GM21390 (cell line): ENCODE results near the gene HACL1.

Experiments
- ATAC-seq: cut with Tn5 transposase; IDR thresholded peaks from one replicate; pipeline ENCODE4 v1.9.1; 2021; ENCODE audit not compliant: unreplicated experiment

Gene HACL1

DNA sequence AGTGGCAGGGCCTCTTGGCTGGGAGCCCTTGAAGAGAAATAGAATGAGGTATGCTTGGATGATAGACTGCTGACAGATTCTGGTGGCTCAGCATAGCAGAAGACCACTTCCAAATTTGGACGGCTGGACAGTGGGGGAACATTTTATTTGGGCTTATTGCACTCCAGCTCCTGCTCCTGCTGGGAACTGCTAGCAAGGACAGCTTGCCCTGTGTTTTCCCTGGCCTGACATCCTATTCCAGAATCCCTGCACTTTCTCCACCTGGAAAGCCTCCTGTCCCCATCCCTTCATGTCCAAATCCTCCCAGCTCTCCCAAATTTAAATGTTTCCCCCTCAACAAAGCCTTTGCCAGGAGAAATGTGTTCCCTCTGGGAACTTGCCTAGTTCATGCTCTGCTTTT, 70.0 kb downstream of the HACL1 start:
- no peak for ATAC-seq

GRCh38 chr3:15528854-15529537, 72.4 kb downstream of the HACL1 start:
- no peak for ATAC-seq

DNA sequence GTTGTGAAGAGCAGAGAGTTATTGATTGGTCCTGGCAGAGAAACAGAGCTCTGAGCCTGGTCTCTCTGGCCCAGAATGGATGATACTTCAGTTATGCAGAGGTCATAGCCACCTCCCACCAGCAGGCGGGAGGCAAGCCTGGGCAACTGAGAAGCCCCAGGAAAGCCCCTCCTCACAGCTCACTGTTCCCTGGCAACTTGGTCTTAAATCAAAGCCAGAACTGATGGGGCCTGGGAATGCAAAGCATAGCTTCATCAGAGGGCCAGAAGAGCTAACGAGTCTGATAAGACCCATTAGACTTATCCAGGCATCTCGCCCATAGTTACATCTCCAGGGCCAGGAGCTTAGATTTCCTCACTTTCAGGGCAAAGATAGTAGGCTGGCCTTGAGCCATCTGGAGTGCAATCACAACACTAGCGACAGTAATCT, 74.3 kb downstream of the HACL1 start:
- no peak for ATAC-seq

GRCh38 chr3:15525790-15526189, 75.6 kb downstream of the HACL1 start:
- ATAC-seq = no peak

DNA sequence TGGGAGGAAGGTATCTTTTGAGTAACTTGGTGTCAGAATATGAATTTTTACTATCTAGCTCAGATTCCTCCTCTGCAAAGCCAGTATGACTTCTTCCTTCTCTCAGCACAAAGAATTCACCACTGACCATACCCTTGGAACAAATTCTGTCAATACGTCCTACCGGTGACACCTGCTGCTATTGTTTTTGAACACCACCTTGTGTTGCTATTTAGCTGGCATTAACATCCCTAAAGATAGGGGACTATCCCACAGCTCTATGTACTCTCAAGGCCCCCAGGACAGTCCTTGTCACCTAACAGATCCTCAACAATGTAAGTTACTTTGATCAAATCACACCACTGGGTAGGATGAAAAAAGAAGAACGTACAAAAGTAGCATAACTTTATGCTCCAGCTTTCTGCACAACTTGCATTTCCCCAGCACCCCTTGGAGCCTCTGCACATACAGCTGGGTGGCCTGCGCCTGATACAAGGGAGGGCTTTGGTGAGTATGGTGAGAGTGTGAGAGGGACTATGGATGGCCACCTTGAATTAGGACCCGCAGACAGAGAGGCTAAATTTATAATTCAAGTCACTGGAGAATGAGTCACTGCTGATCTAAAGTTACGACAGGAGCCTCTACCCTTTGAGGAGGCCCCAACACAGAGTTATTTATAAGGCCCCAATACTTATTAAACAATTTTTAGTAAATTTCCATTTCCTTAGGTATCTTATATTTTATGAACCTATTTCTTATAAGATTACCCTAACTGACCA, 77.5 kb downstream of the HACL1 start:
- ATAC-seq = no peak

- no peak for ATAC-seq
Measured at GRCh38 chr3:15522016-15522415, 79.4 kb downstream of the HACL1 start.

DNA sequence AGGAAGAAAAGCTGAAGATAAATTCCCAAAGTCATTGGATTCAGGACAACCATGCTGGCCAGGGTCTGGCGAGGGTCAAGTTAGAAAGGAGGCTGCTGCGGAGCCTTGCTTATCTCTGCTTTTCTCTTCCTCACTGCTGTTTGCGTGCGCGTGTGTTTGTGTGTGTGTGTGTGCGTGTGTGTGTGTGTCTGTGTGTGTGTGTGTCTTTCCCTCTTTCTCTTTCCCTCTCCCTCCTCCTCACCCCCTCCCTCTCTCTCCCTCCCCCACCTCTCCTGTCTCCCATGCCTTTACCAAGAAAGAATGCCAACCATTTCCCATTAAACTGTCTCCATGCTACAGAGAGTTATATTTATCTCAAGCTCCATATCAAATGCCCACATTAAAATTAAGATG, 79.8 kb downstream of the HACL1 start, which contains the start of gene COLQ:
TSS of gene COLQ (minus strand) at position 134 of the 393 bp plus-strand sequence. CDS start at position 53, 81 bp downstream.
- no peak for ATAC-seq

DNA sequence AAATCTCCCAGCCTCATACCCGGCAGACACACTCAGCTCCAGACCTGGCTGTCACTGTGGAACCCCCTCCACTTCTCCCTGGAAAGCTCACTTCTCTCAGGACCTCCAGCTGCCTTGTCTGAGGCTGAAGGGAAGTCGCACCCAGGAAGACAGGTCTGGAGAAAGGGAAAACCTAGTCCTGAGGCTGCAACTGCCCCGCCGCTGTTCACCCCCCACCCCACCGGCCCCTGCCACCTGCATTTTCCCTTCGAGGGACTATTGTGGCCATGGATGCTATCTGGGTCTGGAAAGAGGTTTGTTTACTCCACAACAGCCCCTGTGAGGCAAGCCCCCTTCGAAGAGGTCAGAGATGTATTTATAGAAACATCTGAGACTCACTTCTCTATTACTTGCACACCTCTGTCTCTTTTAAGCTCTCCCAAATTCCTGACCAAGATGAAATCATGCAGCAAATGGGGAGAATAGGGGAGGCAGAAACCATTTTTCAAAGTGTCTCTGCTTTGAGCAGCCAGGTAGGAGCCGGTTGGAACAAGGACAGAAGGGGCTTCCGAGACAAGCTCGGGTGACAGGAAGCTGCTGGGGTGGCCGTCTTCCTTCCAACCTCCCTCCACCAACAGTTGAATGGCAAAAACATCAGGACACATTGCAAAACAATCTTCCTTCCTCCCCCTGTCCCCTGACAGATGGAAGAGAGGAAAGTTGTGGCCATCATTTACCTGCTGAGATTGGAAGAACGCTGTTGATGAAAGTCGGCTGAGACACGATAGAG, 80.4 kb downstream of the HACL1 start:
- no peak for ATAC-seq

DNA sequence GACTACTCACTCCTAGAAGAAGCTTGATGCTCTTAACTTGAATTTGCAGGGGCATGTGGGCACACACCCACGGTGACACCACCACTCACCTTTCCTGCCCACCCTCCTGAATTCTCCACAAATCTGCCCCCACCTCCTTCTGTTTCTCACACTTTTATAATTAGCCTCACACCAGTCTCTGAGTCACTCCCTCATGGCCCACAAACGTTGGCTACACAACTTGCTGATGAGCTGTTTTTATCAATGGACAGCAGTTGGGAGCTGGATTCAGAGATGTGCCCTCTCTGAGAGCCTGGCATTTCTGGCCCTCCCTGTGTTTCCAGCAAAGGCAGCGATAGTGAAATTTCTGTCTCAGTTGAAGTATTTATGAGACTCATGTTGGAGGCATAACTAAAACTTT, 81.2 kb downstream of the HACL1 start:
- ATAC-seq = no peak

DNA sequence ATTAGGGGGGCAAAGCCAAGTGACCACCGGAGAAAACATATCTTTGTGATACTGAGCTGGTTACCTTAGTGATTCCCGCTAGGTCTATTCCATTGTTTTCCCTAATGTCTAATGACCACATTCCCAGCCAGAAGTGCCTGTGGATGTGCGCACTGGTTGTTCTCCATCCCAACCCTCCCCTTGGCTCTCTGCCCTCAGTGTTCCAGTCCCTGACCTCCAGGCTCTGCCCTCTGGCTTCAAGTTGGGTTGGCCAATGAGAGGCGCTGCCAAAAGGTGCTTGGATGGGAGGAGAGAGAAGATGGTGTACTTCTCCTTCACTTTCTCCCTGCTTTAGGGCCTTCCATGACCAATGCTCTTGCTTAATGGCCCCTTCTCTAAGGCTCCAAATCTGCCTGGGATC, 82.3 kb downstream of the HACL1 start:
- ATAC-seq = no peak

- no peak for ATAC-seq
Measured at GRCh38 chr3:15514663-15515340, 86.6 kb downstream of the HACL1 start.

GRCh38 chr3:15513810-15514662, 87.3 kb downstream of the HACL1 start:
- no peak for ATAC-seq

DNA sequence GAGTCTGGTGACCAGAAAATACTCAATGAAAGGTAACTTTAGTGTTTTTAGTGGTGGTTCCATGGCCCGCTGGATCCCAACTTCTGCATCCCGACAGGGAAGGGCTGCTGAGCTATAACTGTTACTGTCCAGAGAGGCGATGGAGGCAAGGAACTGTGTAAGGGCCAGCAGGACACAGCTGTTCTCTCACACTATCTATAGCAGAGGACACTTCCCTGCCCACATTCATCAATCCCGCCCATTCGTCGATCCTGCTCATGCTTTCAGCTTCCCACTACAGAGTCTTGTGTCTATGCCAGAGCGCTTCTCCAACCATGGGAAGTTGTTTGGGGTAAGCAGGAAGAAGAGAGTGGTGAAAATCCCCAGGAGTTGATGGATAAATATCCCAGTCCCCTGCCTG, 88.3 kb downstream of the HACL1 start:
- ATAC-seq = no peak

DNA sequence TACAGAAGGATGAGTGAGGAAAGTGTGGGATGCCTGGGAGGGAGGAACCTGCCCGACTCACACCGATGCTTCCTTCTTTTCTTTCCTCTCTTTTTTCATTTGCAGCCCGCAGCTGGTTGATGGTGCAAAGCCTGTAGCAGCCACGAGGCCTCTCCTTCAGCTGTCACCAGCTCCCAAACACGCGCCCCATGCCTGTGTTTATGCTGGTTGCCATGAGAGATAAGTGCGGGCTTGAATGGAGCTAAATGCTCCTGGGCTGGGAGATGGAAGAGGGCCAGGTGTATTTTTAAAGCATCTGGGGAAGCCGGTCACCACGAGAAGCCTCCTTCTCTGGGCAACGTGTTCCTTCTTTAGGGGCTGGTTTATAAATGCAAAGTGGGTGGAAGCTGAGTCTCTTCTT, 89.2 kb downstream of the HACL1 start:
- ATAC-seq = no peak

- ATAC-seq = no peak
Measured at GRCh38 chr3:15511156-15511555, 90.2 kb downstream of the HACL1 start.
